Adrenal gland (tissue), 19 donors: ENCODE measurements around the gene ENO4. TPM values are rescaled to one million over a fixed set of nuclear protein-coding genes. Genes with fewer than 3 reads are reported as not detected.

Source experiments
- DNase-seq, 7 donors: peaks; one replicate each; pipeline ENCODE4 v3.0.0-alpha.2; 2019 to 2020
- H3K27ac ChIP-seq, 5 donors: fragments of 200-600 bp; sonication (generic) in 4 of 5; 1 replicate in 3 of 5; 2 replicates in 2 of 5; pipeline versions ENCODE4 v1.5.1 to v1.8.0; 2016 to 2020; ENCODE audit warnings: mild to moderate bottlenecking in 1 of 5
- H3K27me3 ChIP-seq: fragments of 200-600 bp; 2 replicates; pipeline ENCODE4 v1.8.0; 2021
- H3K36me3 ChIP-seq, 2 donors: fragments of 200-600 bp; replicated peaks in 1 of 2; 1 replicate in 1 of 2; 2 replicates in 1 of 2; pipeline versions ENCODE4 v1.5.1 to v1.8.0; 2018 to 2022
- H3K4me1 ChIP-seq, 2 donors: fragments of 200-600 bp; replicated peaks in 1 of 2; 1 replicate in 1 of 2; 2 replicates in 1 of 2; pipeline versions ENCODE4 v1.5.1 to v1.8.0; 2018 to 2021
- H3K4me3 ChIP-seq, 4 donors: fragments of 200-600 bp; sonication (generic) in 3 of 4; one replicate each; pipeline ENCODE4 v1.5.1; 2016 to 2018
- H3K9me3 ChIP-seq, 3 donors: fragments of 200-600 bp; sonication (generic) in 1 of 3; replicated peaks in 1 of 3; 1 replicate in 2 of 3; 2 replicates in 1 of 3; pipeline versions ENCODE4 v1.5.1 to v1.8.0; 2016 to 2021
- CTCF ChIP-seq, 6 experiments: fragments of 450-650 bp in 4 of 6; fragments of 200-600 bp in 2 of 6; sonication (generic) in 1 of 6; IDR thresholded peaks; 1 replicate in 5 of 6; 2 replicates in 1 of 6; pipeline versions ENCODE4 v1.5.1 to v1.8.0; 2016 to 2021; ENCODE audit warnings: antibody characterized with exemption in 6 of 6, mild to moderate bottlenecking in 2 of 6, moderate library complexity in 1 of 6
- POLR2A ChIP-seq, 2 donors: fragments of 450-650 bp; IDR thresholded peaks; one replicate each; pipeline ENCODE4 v1.6.1; 2017; ENCODE audit warnings: antibody characterized with exemption in 2 of 2, mild to moderate bottlenecking in 2 of 2, moderate library complexity in 1 of 2
- WGBS, 4 donors: extraction: QIAGEN DNeasy Blood & Tissue Kit in 2 of 4; methylation state at CpG; one replicate each; pipeline versions ENCODE4 v1.1.5 to v1.1.7; 2013 to 2017; 5-methylcytosine and 5-hydroxymethylcytosine counted together
- intact Hi-C, 2 donors: fragments of 100-400 bp; cut with DNase I; formaldehyde crosslinking; loops; one replicate each; pipeline versions ENCODE4 v1.14.1 to v1.15.0; 2022 to 2023
- long read RNA-seq, 10 donors: library from polyadenylated mRNA in 3 of 10; unstranded in 2 of 10; stranded (forward) in 1 of 10; transcript quantifications; one replicate each; pipeline ENCODE4 v2.0.0 and lab custom pipeline, GENCODE V29; 2021 to 2026
- polyA plus RNA-seq, 3 donors: library from polyadenylated mRNA; stranded (reverse); fragments of 200-250 nt in 2 of 3; fragments of 350-450 nt in 1 of 3; fragmentation: Illumina TruSeq in 1 of 3; extraction: RNeasy Lipid Tissue Mini Kit (QIAGEN cat#74804) in 1 of 3; gene quantifications; one replicate each; pipeline ENCODE4 v1.2.3, GENCODE V29; 2013 to 2014
- total RNA-seq, 9 donors: library from RNA; depleted of rRNA in 4 of 9; stranded (reverse); fragments of >200 nt in 4 of 9; fragments of 120-200 nt in 1 of 9; fragmentation: NEBNext Ultra II Directional in 1 of 9; extraction: Animal tissue kit (Norgen Biotek cat#: 25700) in 1 of 9; gene quantifications; one replicate each; pipeline versions ENCODE4 v1.1.0 to v1.2.4, GENCODE V29; 2013 to 2023
- donor health status: healthy with polysubstance abuse.
- donor health status: Bipolar disorder and iron deficiency.
- donor health status: DM: yes; HTN: yes; CAD: no.
- donor health status: DM: no; HTN: no; CAD: no.
- donor health status: DM: no; HTN: no; CAD: no.
- donor health status: DM: yes; HTN: yes; CAD: no.

The ENO4 gene, protein sequence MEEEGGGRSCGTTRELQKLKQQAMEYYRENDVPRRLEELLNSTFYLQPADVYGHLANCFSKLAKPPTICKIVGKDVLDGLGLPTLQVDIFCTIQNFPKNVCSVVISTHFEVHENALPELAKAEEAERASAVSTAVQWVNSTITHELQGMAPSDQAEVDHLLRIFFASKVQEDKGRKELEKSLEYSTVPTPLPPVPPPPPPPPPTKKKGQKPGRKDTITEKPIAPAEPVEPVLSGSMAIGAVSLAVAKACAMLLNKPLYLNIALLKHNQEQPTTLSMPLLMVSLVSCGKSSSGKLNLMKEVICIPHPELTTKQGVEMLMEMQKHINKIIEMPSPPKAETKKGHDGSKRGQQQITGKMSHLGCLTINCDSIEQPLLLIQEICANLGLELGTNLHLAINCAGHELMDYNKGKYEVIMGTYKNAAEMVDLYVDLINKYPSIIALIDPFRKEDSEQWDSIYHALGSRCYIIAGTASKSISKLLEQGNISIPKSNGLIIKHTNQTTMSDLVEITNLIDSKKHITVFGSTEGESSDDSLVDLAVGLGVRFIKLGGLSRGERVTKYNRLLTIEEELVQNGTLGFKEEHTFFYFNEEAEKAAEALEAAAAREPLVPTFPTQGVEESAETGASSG
- total RNA-seq (1 to 10 TPM in 3 of 9 donors, under 1 TPM in 5, not detected in 1; 0.11 to 6.8 (median 0.77) TPM), polyA plus RNA-seq (under 1 TPM; 0.24 to 0.42 (median 0.37) TPM)
- long read RNA-seq, donor 1 = 0 reads
- long read RNA-seq, donor 2 = 0 reads
- long read RNA-seq, donor 3 = 0 reads
- long read RNA-seq, donor 4, partial matches to known transcripts = 0 of 1 reads
- long read RNA-seq, donor 4, other reads (novel, unspliced or antisense) = 1 of 1 reads
- long read RNA-seq, donor 5 = 0 reads
- long read RNA-seq, donor 6, partial matches to known transcripts = 0 of 3 reads
- long read RNA-seq, donor 6, other reads (novel, unspliced or antisense) = 3 of 3 reads
- long read RNA-seq, donor 7, partial matches to known transcripts = 5 of 5 reads
- long read RNA-seq, donor 7, other reads (novel, unspliced or antisense) = 0 of 5 reads
- long read RNA-seq, donor 8 = 0 reads
- long read RNA-seq, donor 9 = 0 reads
- long read RNA-seq, donor 10, partial matches to known transcripts = 7 of 7 reads
- long read RNA-seq, donor 10, other reads (novel, unspliced or antisense) = 0 of 7 reads

DNA sequence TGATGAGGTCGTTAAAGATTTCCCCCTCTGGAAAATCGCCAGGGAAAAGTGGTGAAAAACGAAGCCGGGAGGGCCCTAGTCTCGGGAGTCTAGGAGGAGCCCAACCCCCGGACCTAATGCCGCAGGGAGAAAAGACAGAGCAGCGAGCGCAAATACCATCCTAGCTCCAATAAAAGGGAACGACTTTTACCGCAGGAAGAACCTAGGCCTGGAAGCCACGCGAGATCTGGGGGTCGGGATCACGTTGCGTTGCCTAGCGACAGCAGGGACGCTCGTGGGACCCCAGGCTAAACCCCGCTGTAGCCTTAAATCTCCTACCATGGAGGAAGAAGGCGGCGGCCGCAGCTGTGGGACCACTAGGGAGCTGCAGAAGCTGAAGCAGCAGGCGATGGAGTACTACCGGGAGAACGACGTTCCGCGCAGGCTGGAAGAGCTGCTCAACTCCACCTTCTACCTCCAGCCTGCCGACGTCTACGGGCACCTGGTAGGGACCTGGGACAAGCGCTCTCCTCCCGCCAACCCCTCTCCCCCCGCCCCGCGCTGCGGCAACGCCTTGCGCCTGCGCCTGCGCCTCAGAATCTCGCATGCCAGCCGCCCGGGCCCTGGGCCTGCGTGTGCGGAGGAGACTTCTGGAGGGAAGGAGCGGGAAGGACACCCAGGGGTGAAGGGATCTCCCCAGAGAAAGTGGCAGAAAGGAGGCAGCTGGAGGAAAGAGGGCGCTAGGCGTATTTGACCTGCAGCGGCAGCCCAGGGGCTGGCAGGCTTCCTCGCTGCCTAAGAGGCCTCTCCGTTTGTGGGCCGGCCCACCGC lies at the start of gene ENO4:
ENO4 (plus strand) TSS at position 252 of the 810 bp plus-strand sequence; CDS start at position 320, 68 bp downstream.
- Histone ChIP-seq H3K36me3 (no peaks in the 10 kb centered on the region), H3K27ac (peak within 1 kb of the TSS in 4 of 5 donors; percentile 40 to 73 (median 56)), H3K9me3 (no peaks in the 10 kb centered on the region), H3K27me3 (no peaks in the 10 kb centered on the region), H3K4me1 (peaks cover 5% of the 10 kb centered on the region in 2 donors), H3K4me3 (peak within 1 kb of the TSS; percentile 37 to 75 (median 72))
- intact Hi-C loops = no loop called here
- DNase-seq = peak; percentile 82 to 91 (median 84)
- WGBS, 4 donors = 2% methylated on average over 35 to 55 of the region's 55 CpGs
- TF ChIP-seq CTCF (IDR thresholded peaks at IDR 0.05) = no peak
- TF ChIP-seq POLR2A (IDR thresholded peaks at IDR 0.05) = peak in 1 of 2 donors; percentile 59

DNA sequence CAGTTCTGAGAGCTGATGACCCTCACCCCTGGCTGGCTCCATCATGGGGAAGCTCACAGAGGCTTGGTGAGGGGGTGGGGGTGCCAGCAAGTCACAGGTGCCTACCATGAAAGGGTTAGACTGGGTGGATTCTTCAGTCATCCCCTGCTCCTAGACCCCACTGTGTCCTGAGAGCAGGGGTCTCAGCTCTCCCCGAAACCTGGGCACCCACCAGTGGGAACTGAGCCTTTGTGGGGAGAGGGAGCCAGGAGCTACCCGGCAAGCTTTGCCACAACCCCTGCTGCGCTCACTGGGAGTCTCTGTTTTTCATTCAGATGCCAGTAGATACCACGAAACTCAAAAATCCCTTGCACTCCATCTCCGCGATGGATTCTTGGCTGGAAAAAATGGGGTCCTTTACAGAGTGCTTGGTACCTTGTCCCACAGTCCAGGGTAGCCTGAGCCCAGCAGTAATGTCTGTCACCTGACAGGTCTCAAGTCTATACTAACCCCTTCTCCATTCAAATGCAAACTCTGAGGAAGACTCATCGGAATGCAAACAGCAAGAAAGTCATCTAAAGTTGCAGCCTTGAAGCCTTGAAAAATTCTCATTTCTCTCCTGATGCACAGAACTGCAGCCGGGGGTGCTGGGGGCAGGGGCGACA lies 48.9 kb upstream of the ENO4 start:
- no peak for DNase-seq
- Histone ChIP-seq H3K4me3 (no peak overlapping the region), H3K4me1 (no peaks in the 10 kb centered on the region), H3K9me3 (no peaks in the 10 kb centered on the region), H3K27ac (no peak overlapping the region), H3K27me3 (no peaks in the 10 kb centered on the region), H3K36me3 (no peaks in the 10 kb centered on the region)
- WGBS, 4 donors = 72 to 82% (median 76%) methylated on average over 8 to 9 of the region's 9 CpGs
- intact Hi-C loops = no loop called here
- TF ChIP-seq POLR2A (IDR thresholded peaks at IDR 0.05) (no peak), CTCF (IDR thresholded peaks at IDR 0.05) (no peak)

DNA sequence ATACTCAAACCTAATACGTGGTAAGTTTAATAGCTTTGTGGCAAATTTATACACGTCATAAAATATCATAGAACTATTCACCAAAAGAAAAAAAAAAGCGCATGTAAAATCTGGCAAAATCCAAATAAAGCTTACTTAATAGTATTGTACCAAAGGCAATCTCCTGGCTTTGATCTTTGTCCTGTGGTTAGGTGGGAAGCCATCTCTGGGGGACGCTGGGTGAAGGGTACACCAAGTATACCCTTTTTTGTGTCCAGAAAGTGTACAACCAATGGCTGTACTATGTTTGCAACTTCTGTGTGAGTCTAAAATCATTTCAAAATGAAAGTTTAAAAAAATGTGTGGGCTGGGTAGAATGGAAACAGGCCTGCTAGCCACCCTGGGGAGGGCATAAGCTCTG lies 47.6 kb upstream of the ENO4 start:
- TF ChIP-seq POLR2A (IDR thresholded peaks at IDR 0.05) = no peak
- no peak for TF ChIP-seq CTCF (IDR thresholded peaks at IDR 0.05)
- no peaks in the 10 kb centered on the region for H3K9me3 ChIP-seq
- WGBS, 4 donors = 74 to 84% (median 79%) methylated on average over 4 of the region's 4 CpGs
- DNase-seq = no peak
- H3K4me3 ChIP-seq = no peak overlapping the region
- H3K4me1 ChIP-seq = no peaks in the 10 kb centered on the region
- intact Hi-C loops = no loop called here
- H3K27ac ChIP-seq = no peak overlapping the region
- no peaks in the 10 kb centered on the region for H3K36me3 ChIP-seq
- H3K27me3 ChIP-seq = no peaks in the 10 kb centered on the region
